ENCODE data around the gene ZFHX3. TPM values are rescaled to one million over a fixed set of nuclear protein-coding genes. Genes with fewer than 3 reads are reported as not detected.

Gene ZFHX3
- total and polyA plus RNA-seq, 11 donors = 3.8 to 21.6 (median 13.6) TPM

DNA sequence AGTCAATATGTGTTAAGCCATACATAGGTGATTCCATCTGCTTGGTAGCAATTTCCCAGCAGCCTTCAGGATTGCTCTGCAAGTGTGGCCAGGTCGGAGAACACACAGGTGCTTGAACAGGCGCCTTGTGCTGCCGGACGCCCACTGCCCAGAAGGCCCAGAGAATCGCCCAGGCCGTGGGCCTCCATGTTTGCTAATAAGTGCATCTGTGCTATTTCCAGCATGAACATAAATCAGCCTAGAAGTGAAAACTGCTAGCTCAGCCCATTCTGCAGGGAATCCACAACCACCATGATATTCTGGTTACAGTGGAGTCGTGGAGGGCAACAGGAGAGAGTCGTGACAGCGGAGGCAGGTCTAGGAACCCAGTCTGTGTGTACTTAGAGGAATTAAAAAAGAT, 78.1 kb downstream of the ZFHX3 start:
- ATAC-seq = no peak
- Histone ChIP-seq H3K27me3 (no peaks in the 10 kb centered on the region), H3K4me1 (peaks cover 0 to 23% (median 7%) of the 10 kb centered on the region in 12 donors), H3K27ac (no peak overlapping the region), H3K36me3 (no peaks in the 10 kb centered on the region), H3K9me3 (no peaks in the 10 kb centered on the region), H3K4me3 (no peak overlapping the region)
- no peak for TF ChIP-seq POLR2A (IDR thresholded peaks at IDR 0.05)
- TF ChIP-seq CTCF (IDR thresholded peaks at IDR 0.05) = no peak
- intact Hi-C loops (cut with DNase I) = no loop called here
- 88 to 94% (median 93%) methylated on average over 9 of the region's 9 CpGs for WGBS, 4 donors
- no peak for DNase-seq

- ATAC-seq = peak in 1 of 4 donors; percentile 17
- H3K36me3 ChIP-seq = no peaks in the 10 kb centered on the region
- WGBS, 4 donors = 59 to 81% (median 74%) methylated on average over 7 of the region's 7 CpGs
- no peak overlapping the region for H3K27ac ChIP-seq
- H3K9me3 ChIP-seq = no peaks in the 10 kb centered on the region
- intact Hi-C loops (cut with DNase I) = no loop called here
- H3K4me3 ChIP-seq = no peak overlapping the region
- TF ChIP-seq CTCF (IDR thresholded peaks at IDR 0.05) (no peak), POLR2A (IDR thresholded peaks at IDR 0.05) (no peak)
- no peaks in the 10 kb centered on the region for H3K27me3 ChIP-seq
- no peak for DNase-seq
- peaks cover 0 to 18% (median 4%) of the 10 kb centered on the region in 12 donors for H3K4me1 ChIP-seq
Observed at GRCh38 chr16:72969146-72969545, 78.8 kb downstream of the ZFHX3 start.

GRCh38 chr16:72967941-72968340, 80.0 kb downstream of the ZFHX3 start:
- WGBS, 4 donors = 59 to 84% (median 77%) methylated on average over 5 of the region's 5 CpGs
- H3K27me3 ChIP-seq = no peaks in the 10 kb centered on the region
- intact Hi-C loops (cut with DNase I) = no loop called here
- ATAC-seq (no peak), DNase-seq (no peak)
- H3K9me3 ChIP-seq = no peaks in the 10 kb centered on the region
- no peak overlapping the region for H3K4me3 ChIP-seq
- no peaks in the 10 kb centered on the region for H3K36me3 ChIP-seq
- H3K4me1 ChIP-seq = peaks cover 0 to 30% (median 11%) of the 10 kb centered on the region in 12 donors
- no peak for TF ChIP-seq CTCF (IDR thresholded peaks at IDR 0.05)
- TF ChIP-seq POLR2A (IDR thresholded peaks at IDR 0.05) = no peak
- no peak overlapping the region for H3K27ac ChIP-seq

DNA sequence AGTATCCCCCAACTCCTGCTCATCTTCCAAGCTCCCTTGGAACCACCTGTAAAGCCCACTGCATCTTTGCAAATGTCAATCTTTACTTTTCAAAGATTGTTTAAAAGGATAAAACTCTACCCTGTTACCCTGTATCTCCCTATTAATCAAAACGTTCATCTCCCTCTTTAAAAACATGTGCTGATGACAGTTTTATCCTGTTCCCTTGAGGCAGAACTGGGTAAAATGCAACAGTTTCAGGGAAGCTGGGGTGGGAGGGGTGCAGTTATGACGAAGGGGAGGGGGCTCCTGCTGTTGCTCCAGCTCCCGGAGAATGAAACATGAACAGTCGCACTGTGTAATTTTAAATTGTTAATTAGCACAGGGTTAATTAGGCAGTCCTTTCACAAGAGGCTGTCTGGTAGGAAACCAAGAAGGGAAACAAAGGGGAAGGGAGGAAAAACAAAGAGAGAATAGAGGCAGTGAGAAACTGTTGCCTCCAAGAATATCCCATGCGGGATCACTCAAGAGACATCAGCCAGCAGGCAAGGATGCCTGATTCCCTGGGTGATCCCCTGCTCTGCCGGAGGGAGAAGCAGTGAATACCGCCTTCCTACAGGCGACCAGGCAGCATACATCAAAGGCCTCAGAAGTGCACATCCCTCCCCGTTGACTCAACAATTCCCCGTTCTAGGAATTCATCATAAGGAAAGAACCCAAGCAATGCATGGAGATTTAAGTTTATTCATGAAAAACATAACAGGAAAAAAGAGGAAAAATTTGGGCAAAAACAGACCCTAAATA, 84.2 kb downstream of the ZFHX3 start:
- TF ChIP-seq CTCF (IDR thresholded peaks at IDR 0.05) (no peak), POLR2A (IDR thresholded peaks at IDR 0.05) (no peak)
- Histone ChIP-seq H3K4me1 (peaks cover 0 to 33% (median 3%) of the 10 kb centered on the region in 12 donors), H3K9me3 (no peaks in the 10 kb centered on the region), H3K27me3 (no peaks in the 10 kb centered on the region), H3K27ac (no peak overlapping the region), H3K36me3 (peaks cover 0 to 15% (median 10%) of the 10 kb centered on the region in 9 donors), H3K4me3 (no peak overlapping the region)
- ATAC-seq (no peak), DNase-seq (no peak)
- intact Hi-C loops (cut with DNase I) = no loop called here
- WGBS, 4 donors = 72 to 75% (median 74%) methylated on average over 10 of the region's 10 CpGs

Measured in heart left ventricle (tissue), 16 donors.